IPS-18c (cell line): Measurements from ENCODE around the gene GALT.

Experiments
- H3K4me3 ChIP-seq: 2 replicates; pipeline ENCODE4 v1.7.0; 2013; ENCODE audit warnings: low read depth, mild to moderate bottlenecking, low read length, moderate library complexity; ENCODE audit not compliant: insufficient read depth
- H3K9me3 ChIP-seq: one replicate; pipeline ENCODE4 v1.6.1; 2013; ENCODE audit warnings: mild to moderate bottlenecking, low read length, moderate library complexity; ENCODE audit not compliant: control insufficient read depth, insufficient read depth

The GALT gene

DNA sequence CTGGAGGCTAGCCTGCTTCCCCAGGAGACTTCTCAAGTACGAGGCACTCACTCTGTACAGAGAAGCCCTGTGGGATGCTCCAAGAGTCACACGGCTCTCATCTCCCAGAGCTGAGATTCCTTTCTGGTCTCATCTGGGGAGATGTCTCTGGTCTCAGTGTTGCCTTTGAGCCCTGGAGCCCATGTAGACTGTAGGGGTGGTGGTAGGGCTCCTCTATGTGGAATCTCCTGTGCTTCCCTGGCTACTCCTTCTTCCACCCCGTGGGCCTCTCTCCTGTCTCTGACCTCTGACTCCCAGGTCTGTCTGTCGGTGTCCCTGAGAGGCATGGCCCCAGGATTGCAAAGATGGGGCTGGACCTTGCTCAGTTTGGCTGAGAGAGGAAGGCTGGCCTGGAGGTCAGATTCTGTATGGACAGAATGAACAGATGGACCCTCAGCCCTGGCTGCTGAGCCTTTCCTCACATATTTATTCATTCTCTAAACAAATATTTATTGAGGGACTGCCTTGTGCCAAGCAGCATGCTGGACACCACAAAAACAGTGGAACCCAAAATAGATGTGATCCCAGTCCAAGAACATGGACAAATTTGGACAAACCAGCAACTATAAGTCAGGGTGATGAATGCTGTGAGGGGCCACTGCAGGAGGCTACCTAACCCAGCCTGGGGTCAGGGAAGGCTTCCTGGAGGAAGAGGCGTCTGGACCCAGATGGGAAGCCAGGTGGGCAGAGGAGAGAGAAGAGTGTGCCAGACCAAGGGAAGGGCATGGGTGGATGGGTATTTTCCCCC lies 42.0 kb downstream of the GALT start:
- H3K4me3 ChIP-seq, result no peak overlapping the region
- H3K9me3 ChIP-seq, result peaks cover 2% of the 10 kb centered on the region

DNA sequence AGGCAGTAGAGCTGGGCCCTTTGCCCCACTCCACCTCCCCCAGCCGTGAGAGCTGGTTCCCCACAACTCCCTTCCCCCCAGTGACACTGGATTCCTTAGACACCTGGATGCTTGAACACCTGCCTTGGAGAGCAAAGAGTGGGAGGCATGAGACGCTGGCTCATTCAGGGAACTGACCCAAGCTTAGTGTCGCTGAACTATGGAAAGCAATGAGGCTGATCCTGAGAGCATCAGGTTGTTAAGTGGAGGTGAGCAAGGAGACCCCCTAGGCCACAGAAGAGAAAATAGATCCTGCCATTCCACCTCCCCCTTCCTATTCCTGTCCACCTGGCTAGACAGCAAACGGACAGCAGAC lies 42.6 kb downstream of the GALT start:
- H3K4me3 ChIP-seq, result no peak overlapping the region
- peaks cover 2% of the 10 kb centered on the region for H3K9me3 ChIP-seq

DNA sequence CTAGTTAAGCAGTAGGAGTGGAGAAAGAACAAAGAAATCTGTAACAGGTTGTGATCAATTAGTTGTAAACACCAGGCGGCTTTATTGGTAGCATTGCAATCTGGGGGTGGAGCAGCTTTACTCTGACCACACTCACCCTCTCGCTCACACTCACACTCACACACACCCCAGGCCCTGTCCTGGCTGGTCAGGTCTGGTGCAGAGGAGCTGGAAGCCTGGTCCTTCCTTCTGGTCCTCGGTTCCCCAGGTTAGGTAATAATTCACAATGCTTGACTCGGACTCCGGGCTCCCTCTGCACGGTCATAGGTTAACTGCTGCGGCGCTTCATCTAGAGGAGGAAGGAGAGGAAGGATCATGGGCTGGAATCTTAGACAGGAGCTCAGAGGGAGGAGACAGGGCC lies 43.0 kb downstream of the GALT start:
- H3K9me3 ChIP-seq, result peaks cover 2% of the 10 kb centered on the region
- H3K4me3 ChIP-seq, result no peak overlapping the region

DNA sequence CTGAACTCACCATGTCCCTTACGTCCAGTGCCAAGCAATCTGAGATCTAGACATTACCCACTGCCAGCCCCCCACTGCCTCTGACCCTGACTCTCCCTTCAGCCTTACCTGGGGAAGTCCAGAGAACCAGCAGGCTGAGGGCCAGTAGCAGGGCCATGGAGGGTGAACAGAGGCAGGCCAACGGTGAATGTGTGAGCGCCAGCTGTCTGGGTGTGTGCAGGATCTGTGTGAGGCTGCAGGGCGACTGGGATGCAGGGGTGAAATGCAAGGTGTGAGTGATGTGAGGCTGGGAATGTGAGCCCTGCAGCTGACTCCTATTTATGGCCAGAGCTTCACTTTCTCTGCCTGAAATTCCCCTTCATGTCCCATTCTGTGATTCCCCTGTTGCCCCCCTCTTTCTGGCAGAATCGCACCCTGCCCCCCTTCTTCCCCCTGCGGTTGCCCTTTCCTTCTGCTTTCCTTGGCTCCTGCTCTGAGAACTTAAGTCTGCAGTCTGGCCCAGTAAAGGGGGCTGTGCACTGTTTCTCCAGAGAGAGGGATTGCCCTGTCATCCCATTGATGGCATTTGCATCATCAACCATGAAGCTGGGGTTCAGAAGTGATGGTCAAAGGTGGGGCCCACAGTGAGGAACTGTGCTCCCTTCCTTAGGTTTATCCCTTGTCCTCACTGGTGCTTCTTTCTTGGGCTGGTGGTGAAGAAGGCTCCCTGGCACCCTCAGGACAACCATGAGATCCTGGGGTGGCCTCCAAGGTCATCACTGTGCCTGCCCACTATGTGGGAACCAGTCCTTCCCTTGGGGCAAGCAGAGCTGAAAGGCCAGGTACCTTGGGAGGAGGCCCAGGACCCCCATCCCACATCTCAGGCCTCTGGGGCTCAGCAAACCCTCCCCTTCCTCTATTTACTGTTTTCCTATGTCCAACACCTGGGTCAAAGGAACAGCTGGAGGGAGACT lies 44.8 kb downstream of the GALT start, which contains the start of gene CCL19:
Gene CCL19 (minus strand): TSS at position 294 of the 953 bp plus-strand sequence. CDS start 137 bp downstream, at position 157.
- H3K4me3 ChIP-seq, result no peak within 1 kb of the TSS
- peaks cover 4% of the 10 kb centered on the region for H3K9me3 ChIP-seq

DNA sequence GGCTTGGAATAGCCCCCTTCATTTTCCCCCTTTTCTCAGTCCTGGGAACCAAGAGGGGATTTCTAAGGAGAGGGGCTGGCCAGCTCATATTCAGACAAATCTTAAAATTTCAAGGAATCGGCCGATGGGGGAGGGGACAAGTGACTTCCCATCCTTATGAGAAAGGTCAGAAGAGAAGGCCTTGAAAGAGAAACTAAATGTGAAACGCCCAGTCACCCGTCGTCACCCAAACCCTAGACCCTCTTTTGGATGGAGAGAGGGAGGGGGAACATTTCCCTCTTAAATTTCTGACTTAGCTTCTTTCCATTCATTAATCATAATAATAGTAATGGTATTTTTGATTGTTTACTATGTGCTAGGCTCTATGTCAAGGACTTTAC lies 45.5 kb downstream of the GALT start:
- Histone ChIP-seq H3K9me3 (peaks cover 4% of the 10 kb centered on the region), H3K4me3 (no peak overlapping the region)

DNA sequence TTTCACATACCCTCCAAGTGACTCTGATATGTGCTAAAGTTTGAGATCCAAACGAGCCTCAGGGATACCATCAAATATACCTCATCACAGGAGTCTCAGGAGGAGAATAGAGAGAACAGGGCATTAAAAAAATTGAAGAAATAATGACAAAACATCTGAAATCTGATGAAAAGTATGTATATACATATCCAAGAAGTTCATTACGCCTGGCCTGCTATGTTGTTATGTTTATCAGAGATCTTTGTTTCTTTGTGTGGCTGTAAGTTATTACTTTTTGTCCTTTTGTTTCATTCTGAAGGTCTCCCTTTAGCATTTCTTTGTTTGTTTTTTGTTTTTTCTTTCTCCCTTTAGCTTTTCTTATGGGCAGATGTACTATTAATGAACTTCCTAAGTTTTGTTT lies 47.1 kb downstream of the GALT start:
- Histone ChIP-seq H3K4me3 (no peak overlapping the region), H3K9me3 (peaks cover 4% of the 10 kb centered on the region)

DNA sequence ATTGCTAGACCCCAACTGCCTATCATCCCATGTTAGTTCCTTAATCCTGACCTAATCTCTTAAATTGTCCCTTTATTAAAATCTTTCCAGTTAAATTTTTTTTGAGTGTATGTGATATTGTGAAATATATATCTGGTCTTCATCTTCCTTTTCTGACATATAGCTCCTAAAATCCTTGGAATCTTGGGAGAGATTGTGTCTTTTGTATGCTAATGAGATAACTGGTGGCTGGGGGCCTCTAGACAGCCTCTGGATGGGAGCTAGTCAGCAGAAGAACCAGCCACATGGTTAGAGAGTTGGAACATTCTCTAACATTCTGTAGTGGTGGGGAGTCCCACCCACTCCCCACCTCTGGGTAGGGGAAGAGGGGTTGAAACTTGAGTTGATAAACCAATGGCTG lies 48.3 kb downstream of the GALT start:
- Histone ChIP-seq H3K9me3 (peaks cover 4% of the 10 kb centered on the region), H3K4me3 (no peak overlapping the region)
